Measurements from ENCODE around the gene TEX26. TPM values are rescaled to one million over a fixed set of nuclear protein-coding genes. Genes with fewer than 3 reads are reported as not detected.
A peak's percentile ranks its signal among the peaks of the same experiment; 100 is the strongest.
"Not testable (repeated sequence)": the region's sequence is repeated elsewhere in the genome, so short reads cannot be mapped to it uniquely, and the experiment has no call there.

Gene TEX26
- total RNA-seq, 2 donors from 2014 or later = not detected

DNA sequence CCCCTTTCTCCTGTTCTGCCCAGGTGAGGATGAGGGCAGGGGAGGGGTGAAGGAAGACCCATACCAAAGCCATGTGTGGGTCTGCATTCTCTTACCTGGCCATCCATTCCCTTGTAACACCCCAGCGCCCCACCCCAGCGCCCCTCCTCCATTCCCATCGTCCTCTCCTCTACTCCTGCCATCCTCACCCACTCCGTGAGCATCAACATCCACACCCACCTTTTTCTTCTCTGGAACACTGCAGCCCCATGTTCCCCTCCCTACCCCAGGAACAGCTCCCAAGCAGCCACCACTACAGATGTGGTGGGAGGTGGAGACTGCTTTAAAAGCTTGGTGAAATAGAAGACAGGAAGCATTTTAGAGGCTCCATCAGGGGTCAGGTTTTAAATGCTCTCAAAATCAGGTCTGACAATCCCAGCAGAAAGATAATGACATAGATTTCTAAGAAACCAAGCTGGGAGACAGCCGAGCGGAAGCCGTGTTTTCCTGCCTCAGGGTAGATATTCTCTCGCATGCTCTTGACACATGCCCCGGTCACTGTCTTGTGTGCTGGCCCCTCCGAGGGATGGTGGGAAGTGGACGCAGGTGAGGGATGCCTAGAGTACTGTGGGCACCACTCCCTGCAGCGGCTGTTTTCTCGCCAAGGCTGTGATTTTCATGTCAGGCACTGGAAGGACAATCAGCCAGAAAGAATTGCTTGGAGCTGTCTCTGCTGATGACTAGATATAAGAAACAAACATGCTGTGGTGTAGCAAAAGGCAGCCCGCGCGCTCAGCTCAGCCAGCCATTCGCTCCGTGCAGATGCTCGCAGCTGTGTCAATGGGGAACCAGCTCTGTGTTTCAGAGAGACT is 16.5 kb upstream of the TEX26 start:
- no peak for DNase-seq
- ATAC-seq = no peak
- intact Hi-C loops (cut with DNase I, micrococcal nuclease) = no loop called here

DNA sequence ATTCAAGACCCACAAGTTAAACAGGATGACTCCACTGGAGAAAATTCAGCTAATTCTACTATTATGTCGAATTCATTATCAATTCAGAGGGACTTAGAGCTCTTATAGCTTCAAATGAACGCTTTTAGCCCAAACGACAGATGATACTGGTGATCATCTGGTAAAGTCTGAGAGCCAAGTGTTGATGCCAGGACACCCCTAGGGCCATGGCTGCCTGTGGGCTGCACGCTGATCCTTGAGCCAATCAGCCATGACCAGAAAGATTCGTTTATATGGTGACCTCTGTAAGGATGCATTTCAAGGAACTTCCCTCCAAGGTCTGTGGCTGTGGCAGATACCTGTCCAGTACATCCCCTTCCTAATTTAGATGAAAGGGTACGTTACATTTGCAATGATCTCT is 15.5 kb upstream of the TEX26 start:
- DNase-seq (no peak), ATAC-seq (no peak)
- intact Hi-C loops (cut with DNase I, micrococcal nuclease) = no loop called here

DNA sequence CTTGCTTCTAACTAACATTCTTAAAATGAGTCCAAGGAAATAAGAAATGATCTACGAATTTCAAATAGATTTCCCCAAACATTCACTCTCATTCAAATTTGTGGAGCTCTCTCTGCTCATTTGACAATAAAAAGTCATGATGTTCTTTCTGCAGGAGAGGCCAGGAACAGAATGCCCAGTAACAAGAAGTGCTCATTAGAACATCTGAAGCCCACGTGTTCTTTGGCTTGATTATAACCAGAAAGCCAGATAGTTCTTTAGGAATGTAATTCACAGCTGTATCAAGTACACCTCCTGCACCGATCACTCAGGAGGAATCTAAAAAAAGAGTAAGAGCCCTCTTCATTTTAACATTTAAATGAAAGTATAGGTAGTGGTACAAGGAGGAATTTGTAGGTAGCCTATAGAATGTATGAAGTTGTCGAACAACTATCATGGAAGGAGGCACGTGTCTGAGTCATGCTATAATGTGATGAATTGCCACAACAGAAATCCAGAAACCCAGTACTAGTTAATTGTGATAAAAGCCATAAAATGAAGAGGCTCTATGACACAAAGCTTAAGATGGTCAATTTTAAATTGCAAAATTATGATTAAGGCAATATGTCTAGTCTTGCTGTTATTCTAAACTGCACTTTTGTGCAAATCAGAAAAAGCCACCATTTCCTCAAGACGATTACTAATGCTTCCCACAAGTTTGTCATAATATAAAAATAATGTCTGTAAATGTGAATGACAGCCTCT is 13.6 kb upstream of the TEX26 start:
- no peak for ATAC-seq
- intact Hi-C loops (cut with DNase I, micrococcal nuclease) = no loop called here
- no peak for DNase-seq

DNA sequence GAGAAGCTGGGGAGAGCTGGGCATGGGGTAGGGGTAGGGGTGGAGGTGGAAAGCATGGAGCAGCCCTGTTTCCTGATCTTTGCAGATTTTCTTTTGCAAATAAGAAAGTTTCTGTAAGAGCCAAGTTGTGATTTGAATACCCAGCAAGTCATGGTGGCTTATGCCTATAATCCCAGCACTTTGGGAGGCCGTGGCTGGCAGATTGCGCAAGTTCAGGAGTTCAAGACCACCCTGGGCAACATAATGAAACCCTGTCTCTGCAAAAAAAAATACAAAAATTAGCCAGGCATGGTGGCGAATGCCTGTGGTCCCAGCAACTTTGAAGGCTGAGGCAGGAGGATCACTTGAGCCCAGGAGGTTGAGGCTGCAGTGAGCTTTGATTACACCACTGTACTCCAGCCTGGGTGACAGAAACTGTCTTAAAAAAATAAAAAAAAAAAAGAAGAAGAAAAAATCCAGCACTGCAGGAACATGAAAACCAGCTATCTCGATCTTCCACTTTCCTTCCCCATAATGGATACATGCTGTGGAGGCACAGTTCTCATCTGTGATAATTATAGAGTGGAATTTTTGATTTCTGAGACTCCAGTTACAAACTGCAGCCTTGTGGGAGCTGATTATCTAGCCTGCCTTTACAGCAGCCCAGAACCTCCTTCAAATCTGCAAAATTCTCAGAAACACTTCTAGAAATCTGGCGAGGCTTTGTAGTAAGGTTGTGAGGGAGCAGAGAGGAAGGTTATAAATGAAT is 12.1 kb upstream of the TEX26 start:
- intact Hi-C loops (cut with DNase I, micrococcal nuclease) = no loop called here
- no peak for ATAC-seq
- no peak for DNase-seq

DNA sequence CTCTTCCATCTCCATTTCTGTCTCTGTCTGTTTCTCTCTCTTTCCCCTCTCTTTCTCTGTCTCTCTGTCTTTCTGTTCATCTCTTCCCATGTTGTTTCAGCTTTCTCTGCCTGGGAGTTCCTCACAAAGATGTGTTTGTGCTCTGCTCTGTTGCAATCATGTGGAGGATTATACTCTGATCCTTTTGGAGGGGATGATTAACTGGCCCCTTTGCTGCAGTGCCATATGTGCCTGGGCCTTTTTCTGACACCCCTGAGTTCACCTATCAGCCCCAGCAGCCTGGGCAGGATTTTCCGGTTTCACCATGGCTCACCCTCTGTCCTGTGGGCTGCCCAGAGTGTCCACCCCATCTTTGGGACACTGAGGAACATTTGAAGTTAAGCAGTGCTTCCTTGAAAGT is 9.0 kb upstream of the TEX26 start:
- intact Hi-C loops (cut with DNase I, micrococcal nuclease) = no loop called here
- DNase-seq (no peak), ATAC-seq (no peak)

DNA sequence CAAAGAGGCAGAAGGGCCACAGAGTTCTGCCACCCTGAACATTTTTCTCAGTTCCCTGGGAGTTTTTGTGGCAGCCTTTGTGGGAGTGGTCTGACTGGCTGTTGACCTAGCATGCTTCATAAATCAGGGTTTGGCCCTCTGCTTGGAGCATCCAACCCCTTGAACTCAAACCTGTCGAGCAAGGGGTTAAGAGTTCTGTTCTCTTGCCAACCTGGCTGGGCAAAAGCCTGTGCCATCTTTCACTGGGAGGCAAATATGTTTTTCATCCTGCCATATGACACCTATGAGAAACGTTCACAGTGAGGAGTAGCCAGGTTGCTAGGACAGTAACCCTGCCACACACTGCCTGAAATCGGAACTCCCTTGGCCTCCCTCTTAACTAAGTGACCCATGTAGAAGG is 7.7 kb upstream of the TEX26 start:
- no peak for ATAC-seq
- intact Hi-C loops (cut with DNase I, micrococcal nuclease) = no loop called here
- no peak for DNase-seq

DNA sequence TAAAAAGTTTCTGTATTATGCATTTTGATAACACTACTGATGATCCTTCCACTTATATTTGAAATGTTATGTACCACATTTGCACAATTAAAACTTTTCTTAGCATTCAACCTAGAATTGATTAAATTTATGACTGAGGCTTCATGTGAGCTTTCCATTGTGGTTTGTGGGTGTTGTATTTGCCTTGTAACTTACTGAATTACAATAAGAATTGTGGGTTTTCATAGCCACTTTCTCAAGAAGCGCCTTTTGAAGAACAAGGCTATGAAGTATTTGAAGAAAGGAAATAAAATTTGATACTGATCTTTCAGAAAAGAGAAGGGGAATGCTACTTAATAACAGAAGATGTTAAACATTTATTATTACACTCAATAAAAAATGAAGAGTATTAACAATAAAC is 7.0 kb upstream of the TEX26 start:
- intact Hi-C loops (cut with DNase I, micrococcal nuclease) = no loop called here
- ATAC-seq (no peak), DNase-seq (no peak)

DNA sequence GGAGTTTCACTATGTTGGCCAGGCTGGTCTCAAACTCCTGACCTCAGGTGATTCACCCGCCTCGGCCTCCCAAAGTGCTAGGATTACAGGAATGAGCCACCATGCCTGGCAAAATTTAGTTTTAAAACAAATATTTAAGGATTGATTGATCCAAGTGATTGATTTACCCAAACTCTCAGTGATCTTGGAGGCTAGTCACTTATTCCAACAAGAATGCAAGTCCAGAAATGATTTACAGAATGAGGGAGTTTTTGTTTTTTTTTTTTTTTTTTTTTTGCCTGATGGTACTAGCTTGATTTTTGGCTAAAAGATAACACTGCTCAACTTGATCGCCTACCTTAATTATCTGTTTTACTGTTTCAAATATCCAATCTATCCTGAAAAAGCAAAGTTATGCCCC is 5.7 kb upstream of the TEX26 start:
- intact Hi-C loops (cut with DNase I, micrococcal nuclease) = no loop called here
- no peak for DNase-seq
- ATAC-seq = no peak

DNA sequence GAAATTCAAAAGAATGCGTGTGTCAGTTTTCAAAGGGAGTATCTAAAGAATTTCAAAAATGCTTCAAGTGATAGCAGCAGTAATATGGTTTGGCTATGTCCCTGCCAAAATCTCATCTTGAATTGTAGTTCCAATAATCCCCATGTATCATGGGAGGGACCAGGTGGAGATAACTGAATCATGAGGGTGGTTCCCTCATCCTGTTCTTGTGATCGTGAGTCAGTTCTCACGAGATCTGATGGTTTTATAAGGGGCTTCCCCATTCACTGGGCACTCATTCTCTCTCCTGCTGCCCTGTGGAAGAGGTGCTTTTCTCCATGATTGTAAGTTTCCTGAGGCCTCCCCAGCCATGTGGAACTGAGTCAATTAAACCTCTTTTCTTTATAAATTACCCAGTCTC is 5.3 kb upstream of the TEX26 start:
- ATAC-seq; intact Hi-C loops (cut with DNase I, micrococcal nuclease); DNase-seq: not testable (repeated sequence)

DNA sequence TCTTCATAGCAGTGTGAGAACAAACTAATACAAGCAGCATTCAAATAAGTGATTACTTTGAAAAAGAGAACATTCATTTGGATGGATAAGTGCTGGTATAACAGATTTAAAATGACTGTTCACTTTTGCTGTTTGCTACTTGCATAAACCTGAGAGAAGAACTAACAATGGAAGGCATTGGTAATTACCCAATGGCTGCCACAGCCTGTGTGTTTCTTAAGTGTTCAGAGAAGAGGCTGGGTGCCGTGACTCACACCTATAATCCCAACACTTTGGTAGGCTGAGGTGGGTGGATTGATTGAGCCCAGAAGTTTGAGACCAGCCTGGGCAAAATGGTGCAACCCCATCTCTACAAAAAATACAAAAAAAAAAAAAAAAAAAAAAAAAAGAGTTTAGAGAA is 4.9 kb upstream of the TEX26 start:
- intact Hi-C loops (cut with DNase I, micrococcal nuclease) = no loop called here
- ATAC-seq = no peak
- no peak for DNase-seq

DNA sequence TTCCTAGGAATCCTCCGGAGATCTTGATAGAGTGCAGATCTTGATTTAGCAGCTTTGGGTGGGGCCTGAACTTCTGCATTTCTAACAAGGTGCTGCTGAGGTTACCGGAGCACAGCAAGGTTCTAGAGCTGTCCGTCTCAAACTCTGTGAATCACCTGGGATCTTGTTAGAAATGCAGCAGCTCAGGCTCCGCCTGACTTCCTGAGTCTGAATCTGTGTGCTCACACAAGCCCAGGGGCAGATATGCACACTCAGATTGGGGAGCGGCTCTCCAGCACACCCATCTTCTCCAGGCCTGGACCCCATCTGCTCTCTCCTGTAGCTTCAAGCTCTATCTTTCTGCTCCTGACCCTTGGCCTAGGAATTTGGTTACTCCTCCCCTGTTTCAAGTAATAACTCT is 3.5 kb upstream of the TEX26 start:
- no peak for DNase-seq
- no peak for ATAC-seq
- intact Hi-C loops (cut with DNase I, micrococcal nuclease) = no loop called here

DNA sequence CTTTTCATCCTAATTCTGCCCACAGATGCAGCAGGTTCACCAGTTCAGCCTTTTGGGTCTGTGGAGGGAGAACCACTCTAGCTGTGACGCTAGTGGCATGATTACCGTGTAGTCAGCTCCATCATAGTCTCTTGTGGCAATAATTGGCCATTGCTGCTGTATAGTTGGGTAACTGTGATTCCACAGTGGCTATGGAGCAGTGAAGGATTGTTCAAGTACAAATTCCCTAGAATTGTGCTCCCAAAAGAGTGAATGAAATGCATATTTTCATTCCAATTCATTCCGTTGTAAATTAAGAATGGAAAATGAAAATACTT is 856 bp downstream of the TEX26 start:
- ATAC-seq (no peak), DNase-seq (no peak)
- intact Hi-C loops (cut with DNase I, micrococcal nuclease) = no loop called here

DNA sequence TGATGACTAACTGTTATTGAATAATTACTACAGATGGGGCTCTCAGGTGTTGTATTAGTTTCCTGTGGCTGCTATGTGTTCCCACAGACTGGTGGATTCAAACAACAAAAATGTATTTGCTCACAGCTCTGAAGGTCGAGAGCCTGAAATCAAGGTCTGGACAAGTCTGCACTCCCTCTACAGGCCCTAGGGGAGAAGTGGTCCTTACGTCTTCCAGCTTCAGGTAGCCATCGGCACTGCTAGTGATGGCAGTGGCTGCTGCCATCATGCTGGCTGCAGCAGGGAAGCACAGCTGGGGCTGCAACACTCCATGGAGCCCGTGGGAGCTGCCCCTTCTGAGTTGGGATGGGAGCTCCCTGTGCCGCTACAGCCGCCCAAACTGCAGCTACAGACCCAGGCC is 1.9 kb downstream of the TEX26 start:
- intact Hi-C loops (cut with DNase I, micrococcal nuclease) = no loop called here
- DNase-seq = no peak

DNA sequence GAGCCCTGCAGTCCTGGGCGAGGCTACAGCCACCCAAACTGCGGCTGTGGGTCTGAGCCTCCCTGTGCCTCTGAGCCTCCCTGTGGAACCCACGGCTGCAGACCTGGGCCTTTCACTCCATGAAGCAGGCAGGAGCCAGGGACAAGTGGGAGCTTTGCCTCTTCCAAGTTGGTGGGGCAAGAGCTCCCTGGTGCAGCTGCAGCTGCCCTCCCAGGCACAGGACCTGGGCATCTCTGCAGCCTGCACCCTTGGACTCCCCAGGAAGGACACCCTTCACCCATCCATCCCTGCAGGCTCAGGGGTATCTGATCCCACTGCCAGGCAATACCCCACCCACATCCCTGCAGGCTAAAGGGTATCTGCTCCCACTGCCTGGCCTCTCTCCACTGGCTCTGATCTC is 2.3 kb downstream of the TEX26 start:
- intact Hi-C loops (cut with DNase I, micrococcal nuclease) = no loop called here
- no peak for ATAC-seq
- no peak for DNase-seq

More for the DNA sequence above, 1.9 kb downstream of the TEX26 start:
- ATAC-seq = no peak

DNA sequence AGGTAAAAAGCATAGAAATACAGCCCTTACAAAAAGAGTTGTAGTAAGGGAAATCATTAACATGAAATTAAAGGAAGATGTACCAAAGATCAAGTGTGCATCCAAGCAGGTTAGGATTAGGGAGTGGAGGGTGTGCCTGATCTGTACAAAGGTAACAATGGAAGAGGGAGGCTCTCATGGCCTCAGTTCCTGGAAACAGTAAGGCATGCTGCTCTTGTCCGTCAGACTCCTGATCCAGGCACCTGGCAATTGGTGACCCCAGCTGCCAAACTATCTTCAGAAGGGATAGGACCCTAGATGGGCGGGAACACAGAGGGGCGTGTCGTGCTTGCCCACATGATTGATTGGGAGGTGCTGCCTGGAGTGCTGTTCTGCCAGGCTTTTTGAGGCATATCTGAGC is 4.5 kb downstream of the TEX26 start:
- DNase-seq (peak in 1 of 2 donors; percentile 28), ATAC-seq (peak; percentile 96)
- intact Hi-C loops (cut with DNase I, micrococcal nuclease) = no loop called here

DNA sequence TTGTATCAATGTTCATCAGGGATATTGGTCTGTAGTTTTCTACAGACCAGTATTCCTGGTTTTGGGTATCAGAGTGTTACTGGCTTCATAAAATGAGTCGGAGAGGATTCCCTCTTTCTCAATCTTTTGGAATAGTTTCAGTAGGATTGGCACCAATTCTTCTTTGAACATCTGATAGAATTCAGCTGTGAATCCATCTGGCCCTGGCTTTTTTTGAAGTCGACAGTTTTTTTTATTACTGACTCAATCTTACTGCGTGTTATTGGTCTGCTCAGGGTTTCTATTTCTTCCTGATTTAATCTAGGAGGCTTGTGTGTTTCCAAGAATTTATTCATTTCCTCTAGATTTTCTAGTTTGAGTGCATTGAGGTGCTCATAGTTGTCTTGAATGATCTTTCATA is 11.4 kb downstream of the TEX26 start:
- DNase-seq (no peak), ATAC-seq (no peak)
- intact Hi-C loops (cut with DNase I, micrococcal nuclease) = no loop called here

DNA sequence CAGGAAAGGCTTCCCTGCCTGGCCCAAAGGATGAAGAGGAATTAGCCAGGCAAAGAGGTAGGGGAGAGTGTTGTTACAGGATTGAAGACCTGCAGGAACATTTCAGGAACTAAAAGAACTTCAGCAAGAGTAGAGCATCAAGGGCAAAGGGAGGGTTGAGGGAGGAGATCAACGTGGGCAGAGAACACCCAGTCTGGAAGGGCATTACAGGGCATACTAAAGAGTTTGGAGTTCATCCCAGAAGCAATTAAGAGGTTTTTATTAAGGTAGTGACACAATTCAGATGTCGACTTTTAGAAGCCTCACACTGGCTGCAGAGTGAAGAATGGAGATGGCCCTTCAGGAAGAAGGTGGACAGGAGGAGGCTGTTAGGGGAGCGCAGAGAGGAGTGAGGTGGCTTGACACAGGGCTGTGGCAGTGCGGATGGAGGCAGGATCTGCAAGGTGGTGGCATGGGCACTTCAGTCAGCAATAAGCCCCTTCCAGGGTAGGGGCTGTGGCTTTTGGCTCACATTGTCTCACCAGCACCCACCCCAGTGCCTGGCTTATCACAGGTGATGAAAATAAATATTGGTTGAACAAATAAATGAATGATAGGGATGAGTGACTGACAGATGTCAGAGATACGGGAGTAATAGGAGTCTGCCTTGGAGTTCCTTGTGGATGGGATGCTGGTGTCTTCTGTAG is 24.9 kb downstream of the TEX26 start:
- peak; percentile 65 for ATAC-seq
- DNase-seq = no peak
- intact Hi-C loops (cut with DNase I, micrococcal nuclease) = no loop called here

DNA sequence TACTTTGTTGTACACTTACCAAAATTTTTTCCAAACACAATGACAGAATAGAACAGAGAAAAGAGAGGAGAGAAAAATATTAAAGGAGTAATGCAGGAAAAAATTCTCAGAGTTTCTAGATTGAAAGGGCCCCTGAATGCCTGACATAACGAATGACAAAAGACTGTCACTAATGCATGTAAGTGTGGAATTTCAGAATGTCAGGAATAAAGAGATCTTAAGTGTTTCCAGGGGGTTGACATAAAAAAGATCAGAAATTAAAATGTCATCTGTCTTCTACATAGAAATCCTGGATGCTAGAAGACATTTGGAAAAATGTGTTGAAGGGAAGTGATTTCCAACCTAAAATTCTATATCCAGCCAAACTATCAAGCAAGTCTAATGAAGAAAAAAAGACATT is 27.2 kb downstream of the TEX26 start:
- intact Hi-C loops (cut with DNase I, micrococcal nuclease) = no loop called here
- ATAC-seq (no peak), DNase-seq (no peak)

DNA sequence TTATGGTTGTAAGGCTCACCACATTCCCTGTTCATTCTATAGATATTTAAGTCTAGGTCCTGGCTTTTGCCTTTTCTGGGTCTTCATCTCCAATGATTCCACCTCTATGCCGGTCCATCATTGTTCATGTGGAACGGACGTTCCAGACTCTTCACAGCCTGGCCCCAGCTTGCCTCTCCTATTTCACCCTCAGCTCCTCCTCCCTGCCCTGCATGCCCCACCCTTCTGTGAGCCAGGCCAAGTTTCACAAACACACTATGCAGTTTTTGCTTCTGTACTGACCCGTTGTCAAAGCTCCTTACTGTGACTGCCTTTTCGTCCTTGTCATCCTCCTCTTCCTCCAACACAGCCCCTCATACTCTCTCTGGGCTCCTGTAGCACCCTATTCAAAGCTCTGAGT is 31.3 kb downstream of the TEX26 start:
- ATAC-seq (peak; percentile 82), DNase-seq (peak in 1 of 2 donors; percentile 29)
- intact Hi-C loops (cut with DNase I, micrococcal nuclease) = no loop called here

Data from left colon (tissue), 2 donors.